ENCODE measurements around the gene SH3BP5L.
"Not testable (repeated sequence)": the region's sequence is repeated elsewhere in the genome, so short reads cannot be mapped to it uniquely, and the experiment has no call there.

SH3BP5L gene

DNA sequence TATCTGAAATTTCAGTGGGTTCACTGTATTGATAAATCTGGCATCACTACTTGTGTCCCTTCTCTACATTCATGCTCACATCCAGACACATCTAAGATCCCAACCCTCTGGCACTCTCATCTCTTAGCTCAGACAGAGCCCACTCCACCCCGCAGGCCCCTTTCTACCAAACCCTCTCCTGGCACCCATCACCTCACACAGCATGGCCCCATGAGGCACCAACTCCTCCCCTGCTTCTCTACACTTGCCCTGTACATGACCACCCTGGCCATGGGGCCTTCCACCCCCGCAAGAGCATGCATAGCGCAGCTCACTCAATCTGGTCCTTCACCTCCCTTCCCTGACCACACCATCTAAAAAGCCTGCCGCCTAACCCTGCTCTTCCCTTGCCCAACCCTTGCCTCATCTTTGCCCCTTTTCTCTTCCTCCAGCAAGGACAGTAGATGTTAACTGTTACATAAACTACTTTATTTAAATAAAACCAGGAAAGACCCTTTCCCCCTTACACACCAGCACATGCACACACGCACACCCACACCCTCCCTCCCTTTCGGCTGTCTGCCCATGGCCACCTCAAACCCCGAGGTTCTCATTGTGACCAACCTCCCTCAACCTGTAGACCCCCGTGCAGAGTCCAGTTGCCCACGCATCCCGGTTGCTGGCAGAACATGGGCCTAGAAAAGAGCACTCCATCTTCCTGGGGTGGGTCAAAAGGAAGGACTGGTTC is 15.6 kb downstream of the SH3BP5L start:
- DNase-seq (ENCODE audit: low read depth): no peak

DNA sequence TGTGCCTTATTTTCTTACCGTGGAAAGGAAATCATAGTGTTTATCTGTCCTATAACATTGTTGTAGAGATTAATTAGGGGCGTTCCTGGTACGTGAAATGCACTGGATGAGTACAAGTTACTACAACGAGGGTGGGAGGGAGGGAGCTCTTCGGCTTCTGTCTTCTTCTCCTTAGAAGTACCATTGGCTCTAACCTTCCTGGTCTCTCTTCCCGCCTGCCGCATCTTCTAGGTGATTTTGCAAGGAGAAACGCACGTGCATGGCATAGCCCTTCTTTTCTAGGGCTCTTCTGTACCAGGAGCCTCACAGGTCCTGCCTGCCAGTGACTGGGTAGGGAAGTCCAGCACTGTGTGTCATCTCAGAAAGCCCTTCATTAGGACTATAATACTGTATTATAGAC is 16.8 kb downstream of the SH3BP5L start:
- no peak for DNase-seq (ENCODE audit: low read depth)

DNA sequence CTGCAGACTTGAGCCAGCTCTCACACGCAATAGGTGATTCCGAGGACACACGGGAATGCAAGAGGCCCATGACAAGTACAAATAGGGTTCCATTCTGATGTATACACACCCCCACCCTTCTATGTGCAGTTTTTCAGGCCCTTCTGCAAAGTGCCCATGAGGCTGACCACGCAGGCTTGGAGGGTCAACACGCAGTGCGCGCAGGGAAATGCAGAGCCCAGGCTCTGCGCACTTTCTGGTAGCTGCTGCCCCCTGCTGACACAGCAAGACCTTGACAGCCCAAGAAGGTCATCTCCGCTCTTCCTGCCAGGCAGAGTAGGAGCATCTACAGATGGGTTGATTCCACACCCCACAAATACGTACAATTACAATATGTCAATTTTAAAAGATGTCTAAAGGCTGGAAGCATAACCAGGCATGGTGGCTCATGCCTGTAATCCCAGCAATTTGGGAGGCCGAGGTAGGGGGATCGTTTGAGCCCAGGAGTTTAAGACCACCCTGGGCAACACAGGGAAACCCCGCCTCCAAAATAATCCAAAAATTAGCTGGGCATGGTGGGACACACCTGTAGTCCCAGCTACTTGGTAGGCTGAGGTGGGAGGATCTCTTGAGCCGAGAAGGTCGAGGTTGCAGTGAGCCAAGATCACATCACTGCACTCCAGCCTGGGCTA is 18.5 kb downstream of the SH3BP5L start:
- DNase-seq (ENCODE audit: low read depth): peak; percentile 40

DNA sequence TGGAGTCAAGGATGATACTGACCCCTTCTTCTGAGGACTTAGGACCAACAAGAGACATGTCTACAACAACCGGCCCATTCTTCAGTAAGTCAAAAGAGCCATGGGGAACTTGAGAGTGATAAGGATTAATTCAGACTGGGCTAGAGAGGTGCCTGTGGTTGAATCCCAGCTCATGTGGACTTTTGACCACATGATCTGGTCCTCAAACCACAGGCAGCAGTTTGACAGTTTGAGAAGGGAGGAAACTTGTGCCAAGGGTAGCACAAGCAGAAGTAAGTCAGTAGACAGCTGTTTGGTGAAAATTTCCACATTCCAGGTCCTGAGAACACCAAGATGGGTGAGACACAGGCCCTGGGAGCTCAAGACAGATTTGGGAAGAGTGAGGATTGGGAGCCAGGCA is 19.8 kb downstream of the SH3BP5L start:
- DNase-seq (ENCODE audit: low read depth): no peak

DNA sequence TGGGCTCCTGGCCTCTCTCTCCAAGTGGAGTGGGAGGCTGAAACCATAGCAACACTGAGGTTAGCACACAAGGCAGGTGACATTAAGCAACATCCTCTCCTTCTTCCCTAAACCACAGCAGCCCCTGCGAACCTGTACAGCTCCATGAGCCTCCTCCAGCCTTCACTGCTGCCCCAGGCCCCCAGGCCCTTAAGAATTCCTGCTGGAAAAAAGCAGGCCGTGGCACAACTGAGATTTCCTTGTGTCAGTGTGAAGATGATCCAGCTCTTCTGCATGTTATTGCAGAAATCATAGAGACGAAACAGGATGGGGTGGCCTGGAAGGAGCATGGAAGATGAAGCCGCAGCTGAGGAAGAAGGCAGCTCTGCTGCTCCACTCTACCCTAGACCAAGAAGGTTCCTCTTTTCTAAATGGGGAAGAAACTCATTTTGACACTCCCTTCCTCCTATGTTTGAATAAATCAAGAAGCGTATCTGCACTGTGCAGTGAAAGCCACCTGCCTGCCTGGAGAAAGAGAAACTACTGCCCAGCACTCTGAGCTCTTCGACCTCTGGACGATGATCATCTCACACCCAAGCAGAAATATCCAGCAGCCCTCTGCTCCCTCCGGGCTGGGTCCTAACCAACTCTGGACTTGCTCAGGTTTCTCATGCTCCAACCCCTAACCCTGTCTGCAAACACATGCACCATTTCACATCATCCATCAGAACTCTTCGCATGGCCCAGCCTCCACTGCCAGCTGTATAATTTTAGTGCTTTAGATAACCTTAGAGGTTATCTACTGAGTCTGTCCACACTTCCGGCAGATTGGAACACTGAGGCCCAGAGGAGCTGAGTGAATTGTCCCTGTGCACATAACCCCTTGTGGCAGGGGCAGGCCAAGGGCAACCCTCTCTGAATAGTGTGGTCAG is 20.7 kb downstream of the SH3BP5L start:
- no peak for DNase-seq (ENCODE audit: low read depth)

GRCh38 chr1:248803501-248803900 is 22.2 kb downstream of the SH3BP5L start:
- DNase-seq (ENCODE audit: low read depth): not testable (repeated sequence)

GRCh38 chr1:248802454-248802853 is 23.3 kb downstream of the SH3BP5L start:
- DNase-seq (ENCODE audit: low read depth): no peak

DNA sequence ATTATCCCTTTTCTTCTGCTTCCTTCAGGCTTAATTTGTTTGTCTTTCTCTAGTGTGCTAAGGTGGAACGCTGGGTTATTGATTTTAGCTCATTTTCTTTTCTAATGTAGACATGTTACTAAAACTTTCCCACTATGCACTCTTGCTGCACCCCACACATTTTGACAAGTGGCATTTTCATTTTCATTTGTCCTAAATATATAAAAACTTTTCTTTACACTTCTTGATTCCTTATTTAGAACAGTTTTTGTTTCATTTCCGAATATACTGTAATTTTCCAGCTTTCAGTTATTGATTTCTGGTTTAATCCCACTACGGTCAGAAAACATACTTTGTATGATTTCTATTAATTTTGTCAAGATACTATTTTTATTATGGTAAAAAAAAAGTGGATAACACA is 25.3 kb downstream of the SH3BP5L start:
- DNase-seq (ENCODE audit: low read depth): no peak

- DNase-seq (ENCODE audit: low read depth): no peak
Measured at GRCh38 chr1:248798791-248799190, 26.9 kb downstream of the SH3BP5L start.

GRCh38 chr1:248794663-248795062 is 31.1 kb downstream of the SH3BP5L start:
- DNase-seq (ENCODE audit: low read depth): not testable (repeated sequence)

DNA sequence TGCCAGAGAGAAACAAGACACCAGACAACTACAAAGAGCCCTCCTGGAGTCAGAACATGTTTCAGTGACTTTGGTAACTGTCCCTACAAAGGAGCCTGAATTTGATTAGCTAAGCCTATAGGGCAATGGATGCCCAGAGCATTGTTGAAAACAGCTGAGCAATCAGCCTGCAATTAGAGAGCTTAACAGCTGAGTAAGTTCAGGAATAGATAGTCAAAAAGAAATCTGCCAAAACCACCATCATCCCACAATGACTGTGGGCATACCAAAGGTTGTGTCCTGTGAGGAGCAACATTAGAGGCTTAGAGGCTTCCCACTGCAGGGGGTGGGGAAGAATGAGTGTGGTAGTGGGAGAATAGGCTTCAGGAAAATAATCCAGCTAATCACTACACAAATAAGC is 32.1 kb downstream of the SH3BP5L start:
- DNase-seq (ENCODE audit: low read depth): no peak

DNA sequence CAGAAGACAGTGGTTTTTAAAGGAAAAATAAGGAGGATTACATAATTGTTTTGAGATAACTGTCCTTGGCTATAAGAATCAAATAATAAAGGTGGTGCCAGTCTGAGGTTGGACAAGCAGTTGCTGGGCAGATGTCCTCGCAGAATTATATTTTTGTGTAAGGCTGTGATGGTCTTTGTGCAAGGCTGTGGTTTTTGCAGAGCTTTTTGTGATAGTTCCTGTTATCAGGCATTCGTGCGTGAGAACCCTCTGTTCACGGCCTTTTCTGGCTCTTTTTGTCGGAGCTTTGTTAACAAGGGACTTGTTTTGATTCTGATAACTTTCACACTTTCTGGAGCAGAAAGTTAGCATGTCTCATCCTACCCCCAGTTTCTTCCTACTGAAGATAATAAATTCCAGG is 33.4 kb downstream of the SH3BP5L start:
- no peak for DNase-seq (ENCODE audit: low read depth)

DNA sequence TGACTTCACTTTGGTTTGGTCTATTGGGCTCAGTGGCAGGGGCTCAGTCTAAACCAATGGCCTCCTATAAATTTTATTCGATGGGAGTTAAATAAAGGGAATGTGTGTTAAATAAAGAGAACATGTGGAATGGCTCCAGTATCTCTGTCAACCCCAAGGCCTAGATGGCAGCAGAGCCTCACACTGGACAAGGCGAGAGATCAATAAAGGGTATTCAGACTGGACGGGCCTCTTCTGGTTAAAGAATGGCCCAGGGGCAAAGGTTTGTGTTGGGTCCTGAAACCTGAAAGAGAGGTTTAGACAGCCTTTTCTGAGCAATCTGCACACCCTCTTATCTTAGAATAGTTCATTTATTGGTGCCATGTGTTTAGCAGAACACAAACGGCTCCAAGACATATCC is 34.7 kb downstream of the SH3BP5L start:
- DNase-seq (ENCODE audit: low read depth): no peak

DNA sequence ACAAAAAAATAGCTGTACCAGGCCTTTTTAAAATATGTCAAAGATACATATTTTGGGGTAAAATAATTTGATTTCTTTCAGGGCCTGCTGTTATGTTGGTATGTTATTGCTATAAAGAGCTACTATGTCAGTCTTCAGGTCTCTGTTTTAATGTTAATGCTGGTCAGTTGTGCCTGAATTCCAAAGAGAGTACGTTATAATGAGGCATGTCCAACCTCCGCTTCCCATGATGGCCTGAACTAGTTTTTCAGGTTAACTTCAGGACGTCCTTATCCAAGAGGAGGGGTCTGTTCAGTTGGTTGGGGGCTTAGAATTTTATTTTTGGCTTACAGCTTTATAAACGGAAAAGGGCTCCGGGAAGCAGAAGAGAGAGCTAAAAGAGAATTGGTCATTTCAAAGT is 35.3 kb downstream of the SH3BP5L start:
- DNase-seq (ENCODE audit: low read depth): no peak

DNA sequence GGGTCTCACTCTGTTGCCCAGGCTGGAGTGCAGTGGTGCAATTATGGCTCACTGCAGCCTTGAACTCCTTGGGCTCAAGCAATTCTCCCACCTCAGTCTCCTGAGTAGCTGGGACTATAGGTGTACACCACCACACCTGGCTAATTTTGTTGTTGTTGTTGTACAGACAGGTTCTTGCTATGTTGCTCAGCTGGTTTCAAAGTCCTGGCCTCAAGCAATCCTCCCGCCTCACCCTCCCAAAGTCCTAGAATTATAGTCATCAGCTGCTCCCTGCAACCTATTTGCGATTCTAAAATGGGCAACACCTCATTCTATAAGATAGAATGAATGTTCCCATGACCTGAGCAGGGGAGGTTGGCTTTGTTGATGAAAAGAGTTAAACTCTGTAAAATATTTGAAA is 36.4 kb downstream of the SH3BP5L start:
- DNase-seq (ENCODE audit: low read depth): not testable (repeated sequence)

GRCh38 chr1:248788327-248788726 is 37.4 kb downstream of the SH3BP5L start:
- DNase-seq (ENCODE audit: low read depth): no peak

- DNase-seq (ENCODE audit: low read depth): no peak
Measured at GRCh38 chr1:248787430-248787829, 38.3 kb downstream of the SH3BP5L start.

- DNase-seq (ENCODE audit: low read depth): no peak
Measured at GRCh38 chr1:248786156-248786555, 39.6 kb downstream of the SH3BP5L start.

GRCh38 chr1:248783367-248783766 is 42.3 kb downstream of the SH3BP5L start:
- no peak for DNase-seq (ENCODE audit: low read depth)

- no peak for DNase-seq (ENCODE audit: low read depth)
Measured at GRCh38 chr1:248782416-248783141, 43.1 kb downstream of the SH3BP5L start.

DNA sequence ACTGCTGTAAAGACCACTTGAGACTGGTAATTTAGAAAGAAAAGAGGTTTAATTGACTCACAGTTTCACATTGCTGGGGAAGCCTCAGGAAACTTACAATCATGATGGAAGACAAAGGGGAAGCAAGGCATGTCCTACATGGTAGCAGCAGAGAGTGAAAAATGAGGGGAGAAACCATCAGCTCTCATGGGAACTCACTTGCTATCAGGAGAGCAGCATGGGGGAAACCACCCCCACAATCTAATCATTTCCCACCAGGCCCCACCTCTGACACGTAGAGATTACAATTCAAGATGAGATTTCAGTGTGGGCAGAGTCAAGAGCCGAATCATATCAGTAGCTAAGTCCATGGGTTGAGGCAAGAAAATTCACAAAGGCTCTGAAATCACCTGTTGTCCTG is 46.4 kb downstream of the SH3BP5L start:
- DNase-seq (ENCODE audit: low read depth): no peak

DNA sequence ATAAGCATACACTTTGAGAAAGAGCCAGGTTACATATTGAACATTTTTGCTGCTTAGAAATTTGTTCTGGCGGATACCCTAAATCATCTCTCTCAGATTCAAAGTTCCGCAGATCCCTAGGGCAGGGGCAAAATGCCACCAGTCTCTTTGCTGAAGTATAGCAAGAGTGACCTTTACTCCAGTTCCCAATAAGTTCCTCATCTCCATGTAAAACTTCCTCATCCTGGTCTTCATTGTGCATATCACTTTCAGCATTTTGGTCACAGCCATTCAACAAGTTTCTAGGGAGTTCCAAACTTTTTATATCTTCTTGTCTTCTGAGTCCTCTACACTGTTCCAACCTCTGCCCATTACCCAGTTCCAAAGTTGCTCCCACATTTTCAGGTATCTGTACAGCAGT is 46.8 kb downstream of the SH3BP5L start:
- DNase-seq (ENCODE audit: low read depth): no peak

All from T follicular helper cell (primary cell).